ENCODE measurements around the gene SDF2. TPM values are rescaled to one million over a fixed set of nuclear protein-coding genes. Genes with fewer than 3 reads are reported as not detected.
"Not testable (repeated sequence)": the region's sequence is repeated elsewhere in the genome, so short reads cannot be mapped to it uniquely, and the experiment has no call there.

Gene SDF2
- total RNA-seq, 1 experiment from 2014 or later: 47.3 TPM

DNA sequence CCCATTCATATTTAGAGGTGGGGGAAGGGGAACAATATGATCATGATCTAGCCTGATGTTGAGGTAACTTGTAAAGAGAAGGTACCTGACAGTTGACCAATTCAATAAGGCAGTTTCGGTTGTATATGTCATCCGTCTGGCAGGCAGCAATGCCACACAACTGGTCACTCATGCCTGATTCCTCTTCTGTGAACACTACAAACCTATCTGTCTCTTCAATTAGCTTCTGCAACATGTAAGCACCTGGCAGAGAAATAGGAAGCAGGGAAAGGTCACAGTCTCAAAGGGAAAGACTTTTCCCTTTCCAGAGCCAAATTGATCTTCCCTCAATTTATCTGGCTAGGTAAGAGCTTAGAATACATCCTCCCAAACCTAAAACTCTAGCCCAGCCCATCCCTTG, 37.6 kb downstream of the SDF2 start:
- Histone ChIP-seq H3K4me3 (ENCODE audit: insufficient read depth, low read depth, low read length) (no peak overlapping the region), H3K27me3 (ENCODE audit: control insufficient read depth, insufficient read depth, low read length) (no peaks in the 10 kb centered on the region), H3K36me3 (replicated peaks; ENCODE audit: control insufficient read depth, insufficient read depth, low read length) (peaks cover 63% of the 10 kb centered on the region)
- no peak for DNase-seq

DNA sequence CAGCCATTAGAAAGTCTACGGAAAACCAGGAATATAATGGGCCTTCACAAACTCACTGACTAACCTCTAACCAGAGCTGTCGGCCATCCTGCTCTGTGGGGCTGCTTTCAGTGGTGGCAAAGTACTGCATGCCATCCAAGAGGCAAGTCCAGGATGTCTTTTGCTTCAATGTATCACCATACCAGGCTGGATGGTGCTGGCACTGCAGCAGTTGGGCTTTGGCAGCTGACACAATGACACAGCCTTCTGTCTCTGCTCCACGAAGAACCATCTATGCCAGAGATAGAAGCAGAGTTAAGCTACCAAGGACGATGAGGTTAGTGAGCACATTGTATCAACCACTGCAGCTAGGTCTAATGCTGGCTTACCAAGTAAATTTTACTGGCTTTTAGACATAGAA, 38.0 kb downstream of the SDF2 start:
- Histone ChIP-seq H3K27me3 (ENCODE audit: control insufficient read depth, insufficient read depth, low read length) (no peaks in the 10 kb centered on the region), H3K36me3 (replicated peaks; ENCODE audit: control insufficient read depth, insufficient read depth, low read length) (peaks cover 66% of the 10 kb centered on the region), H3K4me3 (ENCODE audit: insufficient read depth, low read depth, low read length) (no peak overlapping the region)
- no peak for DNase-seq

DNA sequence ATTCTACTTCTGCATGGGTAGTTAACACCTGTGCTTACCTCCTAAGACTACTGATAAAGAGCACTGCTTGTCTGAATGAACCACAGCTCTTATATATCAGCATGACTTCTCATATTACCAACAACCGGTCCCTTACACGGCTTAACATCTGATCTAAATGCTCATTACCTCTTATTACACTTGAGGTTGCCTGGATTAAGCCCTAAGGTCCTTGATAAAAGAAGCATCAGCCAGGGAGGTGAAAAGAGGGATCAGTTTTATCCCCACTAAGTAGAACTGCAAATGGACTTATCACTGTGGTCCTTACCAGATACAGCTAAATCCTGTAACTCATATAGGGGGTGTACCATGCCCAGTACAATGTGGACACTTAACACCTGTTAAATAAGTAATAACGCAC, 39.5 kb downstream of the SDF2 start:
- Histone ChIP-seq H3K4me3 (ENCODE audit: insufficient read depth, low read depth, low read length) (no peak overlapping the region), H3K27me3 (ENCODE audit: control insufficient read depth, insufficient read depth, low read length) (no peaks in the 10 kb centered on the region), H3K36me3 (replicated peaks; ENCODE audit: control insufficient read depth, insufficient read depth, low read length) (peaks cover 68% of the 10 kb centered on the region)
- no peak for DNase-seq

DNA sequence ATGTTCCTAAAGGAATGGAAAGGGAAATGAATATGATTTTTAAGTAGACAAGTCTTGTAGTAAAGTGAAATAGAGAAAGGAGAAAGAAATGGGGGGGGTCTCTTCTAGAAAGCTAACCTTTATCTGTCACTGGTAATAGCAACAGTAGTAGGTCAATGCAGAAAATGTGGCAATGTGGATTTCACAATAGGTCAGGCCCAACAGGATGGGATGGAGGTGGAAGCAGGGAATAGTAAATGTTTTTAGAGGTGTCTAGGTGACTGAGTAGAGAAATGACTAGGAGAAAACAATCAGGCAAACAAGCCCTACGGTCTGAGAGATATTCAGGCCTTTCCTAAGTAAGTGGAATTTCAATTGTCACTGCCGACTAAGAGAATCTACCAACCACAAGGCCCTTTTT, 41.7 kb downstream of the SDF2 start:
- no peaks in the 10 kb centered on the region for H3K27me3 ChIP-seq (ENCODE audit: control insufficient read depth, insufficient read depth, low read length)
- no peak overlapping the region for H3K4me3 ChIP-seq (ENCODE audit: insufficient read depth, low read depth, low read length)
- DNase-seq: no peak
- peaks cover 79% of the 10 kb centered on the region for H3K36me3 ChIP-seq (replicated peaks; ENCODE audit: control insufficient read depth, insufficient read depth, low read length)

DNA sequence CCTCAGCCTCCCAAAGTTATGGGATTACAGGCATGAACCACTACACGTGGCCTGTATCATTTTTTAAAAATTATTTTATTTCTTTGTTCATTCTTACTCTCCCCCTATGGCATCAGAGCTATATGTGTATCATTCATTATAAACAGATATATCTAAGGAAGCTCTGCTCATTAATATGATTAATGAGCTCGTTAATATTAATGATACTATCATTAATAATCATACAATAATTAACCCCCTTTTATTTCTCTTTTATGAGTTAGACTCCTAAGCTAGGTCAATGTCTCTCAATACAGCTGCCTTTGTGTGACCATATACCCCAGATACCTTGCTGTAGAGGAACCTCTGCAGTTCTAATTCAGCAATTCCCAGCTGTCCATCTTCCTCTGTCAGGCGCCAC, 43.2 kb downstream of the SDF2 start:
- Histone ChIP-seq H3K36me3 (replicated peaks; ENCODE audit: control insufficient read depth, insufficient read depth, low read length) (peaks cover 71% of the 10 kb centered on the region), H3K4me3 (ENCODE audit: insufficient read depth, low read depth, low read length) (no peak overlapping the region), H3K27me3 (ENCODE audit: control insufficient read depth, insufficient read depth, low read length) (no peaks in the 10 kb centered on the region)
- DNase-seq: no peak

DNA sequence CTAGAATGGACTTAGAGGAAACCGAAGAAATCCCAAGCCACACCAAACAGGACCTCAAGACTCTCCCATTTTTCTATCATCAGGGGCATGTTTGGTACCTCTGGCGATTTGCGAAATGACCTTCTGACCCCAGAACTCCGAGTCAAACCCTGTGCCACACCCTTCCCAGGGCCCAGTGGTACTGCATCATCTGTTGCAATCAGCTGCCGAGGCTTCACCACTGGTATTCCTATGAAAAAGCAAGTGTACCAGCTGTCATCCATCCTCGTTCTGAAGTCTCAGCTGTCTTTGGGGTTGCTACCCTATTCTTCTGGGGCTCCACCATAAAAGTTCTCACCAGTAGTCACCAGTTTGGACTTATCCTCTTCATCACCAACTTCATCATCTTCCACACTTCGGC, 45.4 kb downstream of the SDF2 start:
- Histone ChIP-seq H3K36me3 (replicated peaks; ENCODE audit: control insufficient read depth, insufficient read depth, low read length) (peaks cover 70% of the 10 kb centered on the region), H3K4me3 (ENCODE audit: insufficient read depth, low read depth, low read length) (no peak overlapping the region), H3K27me3 (ENCODE audit: control insufficient read depth, insufficient read depth, low read length) (no peaks in the 10 kb centered on the region)
- DNase-seq: no peak

DNA sequence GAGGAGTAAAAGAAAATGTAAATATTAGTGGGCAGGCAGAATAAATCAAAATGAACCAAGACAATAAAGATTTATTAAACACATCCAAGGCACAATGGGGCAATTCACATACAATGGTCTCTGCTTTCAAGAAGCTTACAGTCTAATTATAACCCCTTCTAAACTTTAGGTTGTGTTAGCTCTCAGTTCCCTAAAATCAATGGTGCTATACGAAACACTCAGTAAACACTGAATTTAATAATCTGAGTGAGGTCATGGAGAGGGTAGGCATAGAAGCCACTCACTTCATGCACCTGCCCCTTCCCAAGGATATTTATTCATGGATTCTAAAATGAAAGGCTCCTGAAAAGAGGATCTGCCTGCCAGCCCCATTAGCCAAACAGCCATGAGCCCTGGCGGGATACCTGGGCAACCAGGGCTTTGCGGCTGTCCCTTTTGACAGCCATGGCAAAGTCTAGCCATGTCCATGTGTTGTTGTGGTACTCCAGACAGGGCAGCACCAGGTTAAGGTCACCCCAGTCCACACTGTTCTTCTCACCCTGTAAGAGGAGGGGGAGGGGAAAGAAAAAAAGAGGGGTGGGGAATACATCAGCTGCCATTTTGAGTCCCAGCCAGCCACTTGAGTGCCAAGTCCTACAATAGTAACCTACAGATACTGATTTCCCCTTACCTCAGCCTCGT, 46.3 kb downstream of the SDF2 start:
- H3K36me3 ChIP-seq (replicated peaks; ENCODE audit: control insufficient read depth, insufficient read depth, low read length): peaks cover 67% of the 10 kb centered on the region

DNA sequence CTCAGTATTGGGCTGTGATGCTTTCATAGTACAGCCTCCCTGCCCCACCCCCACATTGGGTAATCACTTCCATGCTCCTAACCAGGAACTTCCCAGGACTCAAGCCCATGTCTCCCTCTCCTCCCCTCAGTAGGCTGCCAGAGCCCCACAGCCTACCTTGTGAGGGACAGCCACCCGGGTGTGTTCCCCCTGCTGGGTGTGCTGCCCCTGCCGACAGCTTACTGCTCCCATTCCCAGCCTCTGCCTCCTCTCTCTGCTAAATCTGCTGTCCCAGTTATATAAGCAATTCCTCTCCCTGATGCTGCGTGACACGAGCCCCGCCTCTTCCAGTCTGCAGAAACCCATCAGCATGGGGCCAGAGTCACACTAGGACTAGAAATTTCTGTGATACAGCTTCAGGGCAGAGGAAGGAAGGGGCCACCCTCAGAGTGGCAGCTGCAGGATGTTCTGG, 47.8 kb downstream of the SDF2 start, which contains the start of gene RSKR:
Gene RSKR, minus strand, starts transcription at position 255 of the 451 bp plus-strand sequence. Its CDS starts 24 bp downstream, at position 231.
- Histone ChIP-seq H3K27me3 (ENCODE audit: control insufficient read depth, insufficient read depth, low read length) (no peaks in the 10 kb centered on the region), H3K4me3 (ENCODE audit: insufficient read depth, low read depth, low read length) (no peak within 1 kb of the TSS), H3K36me3 (replicated peaks; ENCODE audit: control insufficient read depth, insufficient read depth, low read length) (peaks cover 59% of the 10 kb centered on the region)
- no peak for DNase-seq

More for the DNA sequence above, 46.3 kb downstream of the SDF2 start:
- no peak overlapping the region for H3K4me3 ChIP-seq (ENCODE audit: insufficient read depth, low read depth, low read length)
- DNase-seq: no peak
- no peaks in the 10 kb centered on the region for H3K27me3 ChIP-seq (ENCODE audit: control insufficient read depth, insufficient read depth, low read length)

DNA sequence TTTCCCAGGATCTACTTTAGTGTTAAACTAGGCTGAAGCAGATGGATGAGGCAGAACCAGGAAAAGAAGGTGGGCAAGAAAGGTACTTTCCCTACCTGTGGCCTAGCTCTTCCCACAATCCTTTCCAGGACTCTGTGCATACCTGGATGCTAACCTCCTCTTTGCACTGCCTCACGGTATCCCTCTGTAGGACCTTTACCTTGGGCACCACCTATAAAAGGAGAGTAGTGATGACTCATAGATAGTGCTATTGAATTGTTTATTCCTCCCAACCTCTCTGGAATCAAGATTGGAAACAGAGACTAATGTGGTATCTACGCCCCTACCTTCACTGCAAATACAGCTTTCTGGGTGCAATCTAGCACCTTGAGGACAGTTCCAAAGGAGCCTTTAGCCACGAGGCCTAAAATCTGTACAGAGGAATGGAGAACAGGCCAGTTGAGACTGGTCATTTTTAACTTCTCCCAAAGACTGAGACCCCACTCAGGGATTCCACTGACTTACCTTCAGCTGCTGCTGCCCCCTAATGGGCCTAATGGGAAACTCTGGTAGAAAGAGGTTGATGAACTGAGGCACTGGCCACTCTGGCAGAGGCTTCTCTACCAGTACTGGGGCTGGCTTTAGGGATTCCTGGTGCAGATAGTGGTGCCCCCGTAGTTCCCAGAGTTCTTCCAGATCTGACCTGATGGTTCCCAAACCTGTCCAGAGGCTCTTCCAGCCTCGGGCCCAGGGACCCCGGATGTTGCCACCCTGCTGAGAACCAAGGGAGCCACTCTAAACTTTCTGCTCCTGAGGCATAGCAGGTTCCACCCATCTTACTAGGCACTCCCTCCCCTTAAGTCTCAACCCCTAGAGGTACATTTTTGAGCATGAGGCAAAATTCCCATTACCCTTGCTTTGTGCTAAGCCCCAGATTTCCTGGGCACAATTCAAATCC, 48.5 kb downstream of the SDF2 start:
- H3K4me3 ChIP-seq (ENCODE audit: insufficient read depth, low read depth, low read length): no peak overlapping the region
- DNase-seq: peak; percentile 79
- peaks cover 54% of the 10 kb centered on the region for H3K36me3 ChIP-seq (replicated peaks; ENCODE audit: control insufficient read depth, insufficient read depth, low read length)
- no peaks in the 10 kb centered on the region for H3K27me3 ChIP-seq (ENCODE audit: control insufficient read depth, insufficient read depth, low read length)

DNA sequence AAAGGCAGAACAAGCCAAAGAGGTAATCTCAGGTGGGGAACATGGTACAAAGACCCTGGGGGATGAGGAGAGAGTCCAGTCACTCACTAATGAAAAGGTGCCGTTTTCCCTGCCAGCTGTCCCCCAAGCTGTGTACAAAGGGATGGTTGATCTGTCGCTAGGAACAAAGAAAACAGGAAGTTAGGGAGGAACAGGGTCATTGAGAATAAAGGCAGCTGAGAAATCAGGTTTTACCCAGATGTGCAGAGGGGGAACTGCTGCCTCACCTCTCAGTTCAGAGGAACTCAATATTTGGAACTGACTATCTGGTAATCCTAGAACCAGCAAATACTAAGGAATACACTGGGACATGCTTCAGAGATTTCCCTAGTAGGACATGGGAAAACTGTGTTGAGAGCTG, 49.2 kb downstream of the SDF2 start:
- peaks cover 53% of the 10 kb centered on the region for H3K36me3 ChIP-seq (replicated peaks; ENCODE audit: control insufficient read depth, insufficient read depth, low read length)
- no peak overlapping the region for H3K4me3 ChIP-seq (ENCODE audit: insufficient read depth, low read depth, low read length)
- no peak for DNase-seq
- H3K27me3 ChIP-seq (ENCODE audit: control insufficient read depth, insufficient read depth, low read length): no peaks in the 10 kb centered on the region

DNA sequence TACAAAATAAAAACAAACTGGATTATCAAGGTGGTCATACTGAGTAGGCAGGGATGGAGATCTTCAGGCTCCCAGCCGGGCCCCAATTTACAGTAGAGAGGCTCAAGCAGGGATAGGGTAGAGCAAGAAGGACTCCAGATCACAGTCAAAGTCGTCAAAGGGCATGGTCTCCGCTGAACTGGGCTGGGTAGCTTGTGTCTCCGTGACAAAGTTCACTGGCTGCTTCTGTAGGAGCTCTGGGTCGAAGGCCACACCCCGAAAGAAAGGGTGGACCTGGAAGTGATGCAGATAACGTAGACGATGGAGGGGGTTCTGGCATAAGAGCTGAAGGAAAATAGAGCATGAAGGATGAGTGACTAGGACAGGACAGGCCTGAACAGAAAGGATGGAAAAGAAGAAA, 51.3 kb downstream of the SDF2 start:
- H3K27me3 ChIP-seq (ENCODE audit: control insufficient read depth, insufficient read depth, low read length): no peaks in the 10 kb centered on the region
- no peak overlapping the region for H3K4me3 ChIP-seq (ENCODE audit: insufficient read depth, low read depth, low read length)
- DNase-seq: no peak
- H3K36me3 ChIP-seq (replicated peaks; ENCODE audit: control insufficient read depth, insufficient read depth, low read length): peaks cover 33% of the 10 kb centered on the region

DNA sequence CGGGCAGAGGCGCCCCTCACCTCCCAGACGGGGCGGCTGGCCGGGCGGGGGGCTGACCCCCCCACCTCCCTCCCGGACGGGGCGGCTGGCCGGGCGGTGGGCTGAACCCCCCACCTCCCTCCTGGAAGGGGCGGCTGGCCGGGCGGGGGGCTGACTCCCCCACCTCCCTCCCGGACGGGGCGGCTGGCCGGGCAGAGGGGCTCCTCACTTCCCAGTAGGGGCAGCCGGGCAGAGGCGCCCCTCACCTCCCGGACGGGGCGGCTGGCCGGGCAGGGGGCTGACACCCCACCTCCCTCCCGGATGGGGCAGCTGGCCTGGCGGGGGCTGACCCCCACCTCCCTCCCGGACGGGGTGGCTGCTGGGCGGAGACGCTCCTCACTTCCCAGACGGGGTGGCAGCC, 57.7 kb downstream of the SDF2 start:
- H3K27me3 ChIP-seq (ENCODE audit: control insufficient read depth, insufficient read depth, low read length); DNase-seq; H3K4me3 ChIP-seq (ENCODE audit: insufficient read depth, low read depth, low read length); H3K36me3 ChIP-seq (replicated peaks; ENCODE audit: control insufficient read depth, insufficient read depth, low read length): not testable (repeated sequence)

DNA sequence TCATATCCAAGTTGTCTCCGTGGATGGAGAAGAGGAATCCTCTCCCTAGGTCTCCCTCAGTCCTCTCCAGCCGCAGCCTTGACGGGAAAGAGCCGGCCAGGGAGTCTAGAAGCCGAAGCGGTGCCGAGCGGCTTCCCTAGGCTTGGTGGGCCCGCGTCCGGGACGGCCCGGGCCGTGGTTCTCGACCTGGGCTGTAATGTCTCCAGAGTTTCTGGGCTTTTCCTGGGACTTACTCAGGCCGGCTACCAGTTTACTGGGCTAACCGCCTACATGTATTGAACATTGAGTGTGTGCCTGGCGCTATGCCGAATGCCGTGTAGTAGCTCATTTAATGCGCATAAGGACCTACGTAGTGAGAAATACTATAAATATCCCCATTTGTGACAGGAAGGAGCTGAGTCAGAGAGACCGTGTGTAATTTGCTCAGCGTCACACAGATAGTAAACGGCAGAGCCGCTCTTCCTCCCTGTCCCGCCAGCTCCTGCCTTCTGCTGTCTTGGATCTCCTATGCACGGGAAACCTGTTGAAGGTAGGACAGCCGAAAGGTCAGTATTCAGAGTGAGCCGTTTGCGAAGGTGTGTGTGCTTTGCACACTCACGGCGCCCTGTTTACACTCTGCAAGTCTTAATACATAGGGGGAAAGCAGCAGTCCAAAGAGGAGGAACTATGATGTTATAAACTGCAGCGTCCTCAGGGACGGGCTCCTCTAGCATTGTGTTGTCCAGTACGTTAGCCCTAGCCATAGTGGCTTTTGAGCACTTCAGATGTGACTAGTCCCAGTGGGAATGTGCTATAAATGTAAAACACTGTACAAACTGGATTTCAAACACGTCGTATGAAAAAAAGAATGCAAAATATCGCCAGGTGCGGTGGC, 62.2 kb downstream of the SDF2 start:
- peak overlapping the region; percentile 70 for H3K4me3 ChIP-seq (ENCODE audit: insufficient read depth, low read depth, low read length)
- no peaks in the 10 kb centered on the region for H3K27me3 ChIP-seq (ENCODE audit: control insufficient read depth, insufficient read depth, low read length)
- DNase-seq: peak; percentile 63
- H3K36me3 ChIP-seq (replicated peaks; ENCODE audit: control insufficient read depth, insufficient read depth, low read length): peaks cover 1% of the 10 kb centered on the region; the same call in 1 of the 2 replicates

DNA sequence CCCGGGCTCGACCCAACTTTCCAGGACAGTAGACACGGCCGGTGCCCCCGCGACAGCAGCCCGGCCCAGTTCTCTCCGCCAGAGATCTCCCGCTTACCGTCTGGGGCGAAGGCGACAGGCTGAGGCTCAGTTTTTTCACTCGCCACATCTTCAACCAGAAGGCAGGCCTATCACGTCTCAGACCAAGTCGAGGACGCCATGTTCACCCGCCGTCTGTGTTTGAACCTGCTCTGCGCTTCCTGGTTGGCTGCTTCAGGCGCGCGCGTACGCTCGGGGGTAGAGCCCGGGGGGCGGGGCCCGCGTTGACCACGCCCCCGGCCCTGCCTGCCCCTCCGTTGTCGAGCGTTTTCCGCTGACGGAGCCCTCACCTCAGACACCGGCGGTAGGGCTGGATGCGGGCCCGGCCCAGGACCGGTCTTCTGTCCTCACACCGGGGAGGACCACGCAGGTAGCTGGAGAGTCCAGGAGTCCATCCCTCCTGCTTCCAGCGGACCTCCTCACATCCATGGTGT, 62.9 kb downstream of the SDF2 start, which contains the start of gene SPAG5:
Gene SPAG5, minus strand, starts transcription at position 227 of the 512 bp plus-strand sequence. Its CDS starts 79 bp downstream, at position 148.
- Histone ChIP-seq H3K4me3 (ENCODE audit: insufficient read depth, low read depth, low read length) (peak within 1 kb of the TSS; percentile 70), H3K27me3 (ENCODE audit: control insufficient read depth, insufficient read depth, low read length) (no peaks in the 10 kb centered on the region), H3K36me3 (replicated peaks; ENCODE audit: control insufficient read depth, insufficient read depth, low read length) (peaks cover 1% of the 10 kb centered on the region; the same call in 1 of the 2 replicates)
- peak; percentile 99 for DNase-seq
